Chondrocyte (in vitro differentiated cells): ENCODE results near the gene HMGXB3. TPM values are rescaled to one million over a fixed set of nuclear protein-coding genes. Genes with fewer than 3 reads are reported as not detected.
A peak's percentile ranks its signal among the peaks of the same experiment; 100 is the strongest.

Experiments
- DNase-seq: peaks from one replicate; pipeline ENCODE4 v3.0.0; 2021; ENCODE audit warnings: mixed read lengths, low spot score
- H3K27ac Mint-ChIP-seq: one replicate; pipeline ENCODE4 v1.8.0; 2021; ENCODE audit warnings: mild to moderate bottlenecking, moderate library complexity, mixed read lengths; ENCODE audit not compliant: unreplicated experiment
- H3K27me3 Mint-ChIP-seq: 2 replicates; pipeline ENCODE4 v1.8.0; 2021; ENCODE audit warnings: low read depth, mixed read lengths
- H3K36me3 Mint-ChIP-seq: 2 replicates; pipeline ENCODE4 v1.8.0; 2021; ENCODE audit warnings: low read depth, mixed read lengths
- H3K4me1 Mint-ChIP-seq: 2 replicates; pipeline ENCODE4 v1.8.0; 2021; ENCODE audit warnings: low read depth, mild to moderate bottlenecking, mixed read lengths
- H3K4me3 Mint-ChIP-seq: one replicate; pipeline ENCODE4 v1.8.0; 2021; ENCODE audit warnings: mild to moderate bottlenecking, moderate library complexity, mixed read lengths; ENCODE audit not compliant: unreplicated experiment
- H3K9me3 Mint-ChIP-seq: 2 replicates; pipeline ENCODE4 v1.8.0; 2021; ENCODE audit warnings: low read depth, mixed read lengths
- total RNA-seq: library from RNA; stranded (reverse); gene quantifications from 3 replicates; pipeline ENCODE4 v1.2.1, GENCODE V29; 2021
- TF ChIP-seq, protein P1 (sequence below): fragments of 200-600 bp; sonication (generic); IDR thresholded peaks from 2 replicates; pipeline ENCODE4 v1.5.0; 2021; ENCODE audit warnings: antibody characterized with exemption, mild to moderate bottlenecking, moderate library complexity

Gene HMGXB3
- total RNA-seq, 1 donor from 2014 or later: 44.2 TPM

DNA sequence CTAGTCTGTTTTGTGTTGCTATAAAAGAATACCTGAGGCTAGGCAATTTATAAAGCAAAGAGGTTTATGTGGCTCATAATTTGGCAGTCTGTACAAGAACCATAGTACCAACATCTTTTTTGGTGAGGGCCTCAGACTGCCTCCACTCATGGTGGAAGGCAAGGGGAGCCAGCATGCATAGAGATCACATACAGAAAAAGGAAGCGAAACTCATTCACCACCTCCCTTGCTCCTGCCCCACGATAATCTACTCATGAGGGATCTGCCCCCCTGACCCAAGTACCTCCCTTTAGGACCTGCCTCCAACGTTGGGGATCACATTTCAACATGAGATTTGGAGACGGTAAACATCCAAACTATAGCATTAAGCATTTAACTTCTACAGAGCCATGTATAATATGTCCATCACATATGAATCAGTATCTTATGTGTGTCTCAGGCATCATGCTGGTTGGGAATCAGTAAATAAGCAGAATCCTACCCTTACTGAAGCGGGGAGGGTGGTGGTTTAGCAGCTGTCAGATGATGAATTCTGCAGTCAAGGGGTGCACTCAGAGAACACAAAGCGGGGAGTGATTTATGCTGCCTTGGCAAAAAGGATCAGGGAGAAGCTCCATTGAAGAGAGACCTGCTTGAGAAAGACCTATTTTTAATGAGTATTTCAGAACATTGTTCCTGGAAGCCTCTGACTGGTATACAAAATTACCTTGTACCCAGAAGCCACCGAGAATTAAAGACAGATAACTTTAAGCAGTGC, 34.8 kb downstream of the HMGXB3 start:
- peaks cover 44% of the 10 kb centered on the region for H3K36me3 Mint-ChIP-seq
- TF ChIP-seq, protein P1, sequence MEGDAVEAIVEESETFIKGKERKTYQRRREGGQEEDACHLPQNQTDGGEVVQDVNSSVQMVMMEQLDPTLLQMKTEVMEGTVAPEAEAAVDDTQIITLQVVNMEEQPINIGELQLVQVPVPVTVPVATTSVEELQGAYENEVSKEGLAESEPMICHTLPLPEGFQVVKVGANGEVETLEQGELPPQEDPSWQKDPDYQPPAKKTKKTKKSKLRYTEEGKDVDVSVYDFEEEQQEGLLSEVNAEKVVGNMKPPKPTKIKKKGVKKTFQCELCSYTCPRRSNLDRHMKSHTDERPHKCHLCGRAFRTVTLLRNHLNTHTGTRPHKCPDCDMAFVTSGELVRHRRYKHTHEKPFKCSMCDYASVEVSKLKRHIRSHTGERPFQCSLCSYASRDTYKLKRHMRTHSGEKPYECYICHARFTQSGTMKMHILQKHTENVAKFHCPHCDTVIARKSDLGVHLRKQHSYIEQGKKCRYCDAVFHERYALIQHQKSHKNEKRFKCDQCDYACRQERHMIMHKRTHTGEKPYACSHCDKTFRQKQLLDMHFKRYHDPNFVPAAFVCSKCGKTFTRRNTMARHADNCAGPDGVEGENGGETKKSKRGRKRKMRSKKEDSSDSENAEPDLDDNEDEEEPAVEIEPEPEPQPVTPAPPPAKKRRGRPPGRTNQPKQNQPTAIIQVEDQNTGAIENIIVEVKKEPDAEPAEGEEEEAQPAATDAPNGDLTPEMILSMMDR: no peak
- H3K4me3 Mint-ChIP-seq: no peak overlapping the region
- peak overlapping the region; percentile 57 for H3K27ac Mint-ChIP-seq
- no peak for DNase-seq
- H3K27me3 Mint-ChIP-seq: no peaks in the 10 kb centered on the region
- H3K9me3 Mint-ChIP-seq: no peaks in the 10 kb centered on the region
- peaks cover 50% of the 10 kb centered on the region for H3K4me1 Mint-ChIP-seq

- TF ChIP-seq, protein P1: no peak
- H3K27me3 Mint-ChIP-seq: no peaks in the 10 kb centered on the region
- H3K36me3 Mint-ChIP-seq: peaks cover 50% of the 10 kb centered on the region
- peaks cover 50% of the 10 kb centered on the region for H3K4me1 Mint-ChIP-seq
- H3K4me3 Mint-ChIP-seq: no peak overlapping the region
- H3K27ac Mint-ChIP-seq: peak overlapping the region; percentile 93
- DNase-seq: no peak
- no peaks in the 10 kb centered on the region for H3K9me3 Mint-ChIP-seq
Measured at GRCh38 chr5:150036513-150036912, 36.0 kb downstream of the HMGXB3 start.

DNA sequence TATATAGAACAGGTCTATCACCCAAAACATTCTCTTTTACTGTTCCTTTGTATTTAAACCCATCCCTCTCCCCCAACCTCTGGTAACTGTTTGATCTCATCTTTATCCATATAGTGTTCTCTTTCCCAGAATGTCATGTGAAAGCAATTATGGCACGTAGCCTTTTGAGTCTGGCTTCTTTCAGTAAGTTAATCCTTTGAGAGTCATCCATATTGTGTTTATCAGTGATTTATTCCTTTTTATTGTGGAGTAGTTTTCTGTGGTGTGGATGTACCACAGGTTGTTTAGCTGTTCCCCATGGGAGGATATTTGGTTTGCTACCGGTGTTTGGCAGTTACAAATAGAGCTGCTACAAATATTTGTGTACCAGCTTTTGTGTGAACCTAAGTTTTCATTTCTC, 38.0 kb downstream of the HMGXB3 start:
- H3K27me3 Mint-ChIP-seq: no peaks in the 10 kb centered on the region
- peaks cover 54% of the 10 kb centered on the region for H3K36me3 Mint-ChIP-seq
- H3K4me1 Mint-ChIP-seq: peaks cover 65% of the 10 kb centered on the region
- H3K27ac Mint-ChIP-seq: no peak overlapping the region
- no peak overlapping the region for H3K4me3 Mint-ChIP-seq
- H3K9me3 Mint-ChIP-seq: no peaks in the 10 kb centered on the region
- TF ChIP-seq, protein P1: no peak
- no peak for DNase-seq

DNA sequence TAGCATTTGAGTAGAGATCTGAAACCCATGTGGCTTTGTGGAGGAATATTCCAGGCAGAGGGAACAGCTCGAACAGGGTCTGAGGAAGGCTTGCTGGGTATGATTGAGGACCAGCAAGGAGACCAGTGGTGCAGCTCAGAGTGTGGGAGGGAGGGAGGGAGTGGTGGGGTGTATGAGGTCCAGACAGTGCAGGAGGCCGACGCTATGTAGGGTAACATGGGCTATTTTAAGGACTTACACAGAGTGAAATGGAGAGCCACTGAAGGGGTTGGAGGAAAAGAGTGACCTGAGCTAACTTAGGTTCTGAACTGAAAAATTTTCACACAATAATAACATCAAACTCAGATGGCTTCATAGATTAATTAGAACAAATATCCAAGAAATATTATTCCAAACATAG, 41.9 kb downstream of the HMGXB3 start:
- peaks cover 41% of the 10 kb centered on the region for H3K36me3 Mint-ChIP-seq
- TF ChIP-seq, protein P1: no peak
- H3K9me3 Mint-ChIP-seq: no peaks in the 10 kb centered on the region
- H3K4me3 Mint-ChIP-seq: no peak overlapping the region
- H3K27me3 Mint-ChIP-seq: no peaks in the 10 kb centered on the region
- peak overlapping the region; percentile 65 for H3K27ac Mint-ChIP-seq
- peaks cover 49% of the 10 kb centered on the region for H3K4me1 Mint-ChIP-seq
- no peak for DNase-seq

DNA sequence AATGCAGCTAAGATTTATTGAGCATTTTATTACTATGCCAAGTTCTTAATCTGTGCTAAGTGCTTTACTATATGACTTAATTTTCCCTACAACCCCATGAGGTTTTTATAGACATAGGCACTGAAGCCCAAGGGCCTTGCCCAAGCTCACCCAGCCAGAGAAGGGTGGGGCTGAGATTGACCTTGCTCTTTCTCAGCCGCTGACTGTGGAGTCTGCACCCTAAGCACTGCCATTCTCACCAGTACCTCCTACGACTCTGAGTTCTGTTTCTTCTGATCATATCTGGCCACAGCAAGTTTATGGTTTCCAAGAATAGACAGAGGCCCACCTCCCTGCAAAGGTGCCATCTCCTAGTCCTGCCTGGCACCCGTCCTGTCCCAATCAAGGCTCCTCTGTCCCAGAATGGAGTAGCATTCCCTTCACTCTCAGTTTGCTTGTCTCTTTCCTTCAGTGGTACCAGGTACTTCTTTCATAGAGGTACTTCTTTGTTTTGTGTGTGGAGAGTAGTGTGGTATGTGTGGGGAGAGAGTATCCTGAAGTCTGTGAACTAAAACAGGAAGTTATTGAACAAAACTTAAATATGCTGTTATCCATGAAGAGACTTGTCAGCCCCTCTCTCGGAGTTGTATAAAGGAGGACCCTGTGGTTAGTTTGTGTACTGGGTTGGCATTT, 43.3 kb downstream of the HMGXB3 start:
- no peak overlapping the region for H3K4me3 Mint-ChIP-seq

More for the DNA sequence above, 43.3 kb downstream of the HMGXB3 start:
- TF ChIP-seq, protein P1: no peak
- Mint-ChIP-seq H3K36me3 (peaks cover 36% of the 10 kb centered on the region), H3K27me3 (no peaks in the 10 kb centered on the region), H3K4me1 (peaks cover 38% of the 10 kb centered on the region), H3K27ac (peak overlapping the region; percentile 87), H3K9me3 (no peaks in the 10 kb centered on the region)
- no peak for DNase-seq
